NT2/D1 (cell line): ENCODE measurements around the gene PRM1.

ENCODE experiments used
- DNase-seq: peaks from one replicate; pipeline ENCODE4 v3.0.0-alpha.2; 2011; ENCODE audit warnings: low read depth, low spot score
- H3K27me3 ChIP-seq: 2 replicates; pipeline ENCODE4 v1.6.0; 2011; ENCODE audit warnings: mild to moderate bottlenecking; ENCODE audit not compliant: insufficient read length, insufficient read depth
- H3K36me3 ChIP-seq: 2 replicates; pipeline ENCODE4 v1.6.1; 2011; ENCODE audit warnings: mild to moderate bottlenecking, low read length, mixed read lengths; ENCODE audit not compliant: insufficient read depth, insufficient read length
- H3K4me1 ChIP-seq: 2 replicates; pipeline ENCODE4 v1.5.1; 2011; ENCODE audit not compliant: insufficient read depth, insufficient read length
- H3K4me3 ChIP-seq: 2 replicates; pipeline ENCODE4 v1.5.1; 2011; ENCODE audit warnings: low read depth; ENCODE audit not compliant: insufficient read length
- H3K9ac ChIP-seq: 2 replicates; pipeline ENCODE4 v1.6.0; 2011; ENCODE audit warnings: low read depth; ENCODE audit not compliant: insufficient read length
- H3K9me3 ChIP-seq: 2 replicates; pipeline ENCODE4 v1.5.1; 2011; ENCODE audit warnings: mild to moderate bottlenecking, low read length; ENCODE audit not compliant: insufficient read depth
- SUZ12 ChIP-seq: IDR thresholded peaks from 2 replicates; pipeline ENCODE4 v1.6.1; 2011; ENCODE audit not compliant: insufficient read length, insufficient read depth; ENCODE audit errors: extremely low read depth
- YY1 ChIP-seq: IDR thresholded peaks from 2 replicates; pipeline ENCODE4 v1.6.1; 2011; ENCODE audit not compliant: insufficient read length, insufficient read depth
- ZNF274 ChIP-seq: IDR thresholded peaks from 2 replicates; pipeline ENCODE4 v1.6.1; 2011; ENCODE audit warnings: mild to moderate bottlenecking, low read depth, low read length

Gene PRM1

DNA sequence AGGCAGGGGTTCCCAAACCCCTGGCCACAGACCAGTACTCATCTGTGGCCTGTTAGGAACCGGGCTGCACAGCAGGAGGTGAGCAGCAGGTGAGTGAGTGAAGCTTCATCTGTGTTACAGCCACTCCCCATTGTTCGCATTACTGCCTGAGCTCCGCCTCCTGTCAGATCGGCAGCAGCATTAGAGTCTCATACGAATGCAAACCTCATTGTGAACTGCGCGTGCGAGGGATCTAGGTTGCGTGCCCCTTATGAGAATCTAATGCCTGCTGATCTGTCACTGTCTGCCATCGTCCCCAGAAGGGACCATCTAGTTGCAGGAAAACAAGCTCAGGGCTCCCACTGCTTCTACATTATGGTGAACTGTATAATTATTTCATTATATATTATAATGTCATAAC, 39.0 kb upstream of the PRM1 start:
- H3K4me3 ChIP-seq = no peak overlapping the region
- H3K36me3 ChIP-seq = peaks cover 11% of the 10 kb centered on the region
- no peaks in the 10 kb centered on the region for H3K27me3 ChIP-seq
- peaks cover 11% of the 10 kb centered on the region for H3K4me1 ChIP-seq
- TF ChIP-seq SUZ12 (no peak), YY1 (no peak), ZNF274 (no peak)
- H3K9ac ChIP-seq = no peak overlapping the region
- no peak for DNase-seq
- H3K9me3 ChIP-seq = no peaks in the 10 kb centered on the region

DNA sequence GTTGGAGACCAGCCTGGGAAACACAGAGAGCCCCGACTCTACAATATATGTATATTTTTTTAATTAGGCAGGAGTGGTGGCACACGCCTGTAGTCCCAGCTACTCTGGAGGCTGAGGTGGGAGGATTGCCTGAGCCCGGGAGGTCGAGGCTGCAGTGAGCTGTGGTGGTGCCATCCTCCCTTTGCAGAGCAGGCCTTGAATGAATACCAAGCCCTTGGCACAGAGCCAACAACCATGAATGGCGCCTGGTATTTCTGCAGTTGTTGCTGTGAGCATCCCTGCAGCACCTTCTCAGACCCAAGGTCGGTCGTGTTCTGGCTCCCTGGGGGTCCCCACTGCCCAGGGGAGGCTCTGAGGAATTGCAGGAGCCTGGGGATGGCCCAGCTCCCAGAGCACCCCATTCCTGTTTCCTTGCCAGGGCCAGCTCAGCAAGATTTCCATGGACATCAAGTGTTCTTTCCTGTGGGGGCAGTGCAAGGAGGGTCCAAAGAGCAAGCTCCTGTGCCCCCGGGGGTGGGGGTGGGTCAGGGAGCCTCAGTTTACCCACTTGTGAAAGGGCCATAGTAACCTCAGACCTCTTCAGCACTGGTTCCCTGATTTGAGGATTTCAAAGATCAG, 38.5 kb upstream of the PRM1 start:
- no peak for TF ChIP-seq YY1
- no peak for TF ChIP-seq SUZ12
- TF ChIP-seq ZNF274 = no peak
- Histone ChIP-seq H3K4me3 (no peak overlapping the region), H3K4me1 (peaks cover 14% of the 10 kb centered on the region), H3K36me3 (peaks cover 11% of the 10 kb centered on the region), H3K27me3 (no peaks in the 10 kb centered on the region), H3K9me3 (no peaks in the 10 kb centered on the region), H3K9ac (no peak overlapping the region)
- DNase-seq = no peak

GRCh38 chr16:11318817-11319216, 37.7 kb upstream of the PRM1 start:
- H3K9ac ChIP-seq = no peak overlapping the region
- no peak for TF ChIP-seq SUZ12
- TF ChIP-seq ZNF274 = no peak
- peaks cover 11% of the 10 kb centered on the region for H3K36me3 ChIP-seq

DNA sequence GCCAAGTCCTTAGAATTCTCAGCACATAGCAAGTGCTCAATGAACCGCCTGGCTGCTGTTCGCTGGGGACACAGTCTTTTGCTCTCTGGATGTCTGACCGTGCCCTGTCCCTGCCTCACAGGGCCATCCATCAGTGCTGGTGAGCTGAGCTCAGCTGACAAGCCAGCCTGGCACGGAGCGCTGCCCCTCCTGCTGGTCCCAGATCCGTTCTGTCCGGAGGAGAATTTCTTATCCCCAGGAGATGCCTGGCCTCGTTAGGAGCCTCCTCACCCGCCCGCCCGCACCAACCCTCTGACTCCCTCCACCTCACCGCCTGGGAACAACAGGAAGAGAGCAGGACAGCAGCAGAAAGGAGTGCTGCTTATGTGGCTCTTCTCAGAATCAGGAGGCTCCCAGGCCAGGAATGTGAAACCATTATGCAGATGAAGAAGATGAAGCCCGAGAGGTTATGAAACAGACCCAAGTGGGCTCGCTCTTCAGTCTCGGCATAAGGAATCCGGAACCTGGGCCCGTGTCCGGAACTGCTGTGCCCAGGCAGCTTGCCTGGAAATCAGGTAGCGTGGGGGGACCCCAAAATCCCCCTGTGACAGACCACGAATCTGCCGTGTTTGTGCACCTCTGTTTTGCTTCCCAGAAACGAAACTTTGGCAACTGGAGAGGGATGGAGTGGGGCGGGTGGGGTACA, 35.3 kb upstream of the PRM1 start:
- H3K4me3 ChIP-seq = peak overlapping the region; percentile 41
- TF ChIP-seq YY1 (no peak), SUZ12 (no peak), ZNF274 (no peak)
- H3K9me3 ChIP-seq = no peaks in the 10 kb centered on the region
- peak overlapping the region; percentile 87 for H3K9ac ChIP-seq
- no peaks in the 10 kb centered on the region for H3K27me3 ChIP-seq
- H3K36me3 ChIP-seq = peaks cover 11% of the 10 kb centered on the region
- H3K4me1 ChIP-seq = peaks cover 29% of the 10 kb centered on the region
- DNase-seq = peak; percentile 77

More at GRCh38 chr16:11318817-11319216, 37.7 kb upstream of the PRM1 start:
- no peaks in the 10 kb centered on the region for H3K9me3 ChIP-seq
- no peaks in the 10 kb centered on the region for H3K27me3 ChIP-seq
- no peak for DNase-seq
- H3K4me1 ChIP-seq = peaks cover 22% of the 10 kb centered on the region
- no peak overlapping the region for H3K4me3 ChIP-seq

DNA sequence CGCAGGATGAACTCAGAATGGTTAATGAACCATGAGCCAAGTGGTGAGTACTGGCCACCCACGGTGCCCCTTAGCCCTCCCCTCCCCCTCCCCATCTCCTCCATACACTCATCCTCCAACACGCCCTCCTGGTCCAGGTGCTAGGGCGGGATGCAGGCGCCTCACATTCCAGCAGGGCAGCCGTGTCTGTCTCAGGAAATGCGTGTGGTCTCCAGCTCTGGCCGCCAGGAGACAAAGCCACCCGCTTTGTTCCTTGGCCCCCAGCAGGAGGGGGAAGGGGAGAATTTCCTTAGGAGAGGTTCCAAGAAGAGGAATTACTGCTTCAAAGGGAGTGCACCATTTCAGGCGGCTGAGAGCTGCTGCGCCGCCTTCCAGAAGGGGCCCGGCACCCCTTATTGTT, 34.4 kb upstream of the PRM1 start:
- peak; percentile 98 for DNase-seq
- Histone ChIP-seq H3K9me3 (no peaks in the 10 kb centered on the region), H3K36me3 (peaks cover 11% of the 10 kb centered on the region), H3K27me3 (no peaks in the 10 kb centered on the region), H3K4me3 (no peak overlapping the region), H3K9ac (peak overlapping the region; percentile 87), H3K4me1 (peaks cover 32% of the 10 kb centered on the region)
- TF ChIP-seq SUZ12 (no peak), ZNF274 (no peak), YY1 (no peak)

GRCh38 chr16:11314309-11314894, 33.3 kb upstream of the PRM1 start:
- H3K27me3 ChIP-seq = no peaks in the 10 kb centered on the region
- DNase-seq = no peak
- no peak overlapping the region for H3K4me3 ChIP-seq
- TF ChIP-seq SUZ12 (no peak), YY1 (no peak), ZNF274 (no peak)
- peaks cover 28% of the 10 kb centered on the region for H3K4me1 ChIP-seq
- no peaks in the 10 kb centered on the region for H3K9me3 ChIP-seq
- peak overlapping the region; percentile 57 for H3K9ac ChIP-seq
- peaks cover 8% of the 10 kb centered on the region for H3K36me3 ChIP-seq

DNA sequence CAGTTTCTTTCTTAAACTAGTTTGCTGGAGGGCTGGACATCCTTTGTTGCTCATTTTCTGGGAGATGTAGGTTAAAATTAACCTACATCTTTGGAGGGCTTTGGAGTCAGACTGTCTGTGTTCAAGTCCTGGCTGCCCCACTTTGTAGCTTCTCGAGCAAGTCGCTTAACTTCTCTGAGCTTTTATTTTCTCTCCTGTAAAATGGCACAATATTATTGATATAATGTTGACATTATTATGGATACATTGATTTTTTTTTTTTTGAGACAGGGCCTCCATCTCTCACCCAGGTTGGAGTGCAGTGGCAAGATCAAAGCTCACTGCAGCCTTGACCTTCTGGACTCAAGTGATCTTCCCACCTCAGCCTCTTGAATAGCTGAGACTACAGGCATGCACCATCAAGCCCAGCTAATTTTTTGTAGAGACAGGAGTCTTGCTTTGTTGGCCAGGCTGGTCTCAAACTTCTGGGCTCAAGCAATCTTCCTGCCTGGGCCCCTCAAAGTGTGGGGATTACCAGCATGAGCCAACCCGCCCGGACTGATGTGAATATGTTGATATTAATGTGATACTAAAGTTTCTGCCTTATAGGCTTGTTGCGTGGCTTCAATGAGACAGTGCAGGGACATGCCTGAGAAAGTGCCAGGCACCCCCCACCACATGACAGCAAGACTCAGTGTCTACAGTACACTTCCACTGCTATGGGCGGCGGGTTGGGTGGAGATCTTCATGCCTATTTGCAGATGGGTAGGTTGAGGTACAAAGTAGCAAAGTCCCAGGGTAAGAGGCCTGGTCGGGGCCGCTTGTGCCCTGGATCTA, 32.6 kb upstream of the PRM1 start:
- Histone ChIP-seq H3K9ac (peak overlapping the region; percentile 51), H3K36me3 (peaks cover 3% of the 10 kb centered on the region), H3K4me1 (peaks cover 32% of the 10 kb centered on the region), H3K9me3 (no peaks in the 10 kb centered on the region), H3K27me3 (no peaks in the 10 kb centered on the region), H3K4me3 (no peak overlapping the region)
- DNase-seq = no peak
- no peak for TF ChIP-seq ZNF274
- TF ChIP-seq YY1 = no peak
- no peak for TF ChIP-seq SUZ12
